Activated CD8-positive, alpha-beta memory T cell treated with anti-CD3 and anti-CD28 coated beads, Interleukin-2, amount 50 U/mL, for 4 hours (primary cell): ENCODE results near the gene C8B.

Experiments used
- DNase-seq: peaks from one replicate; pipeline ENCODE4 v3.0.0-alpha.2; 2020

C8B gene

GRCh38 chr1:56965916-56966697 is at the start of gene C8B:
TSS of gene C8B (minus strand) at chr1:56966015. CDS start at chr1:56965948, 67 bp downstream.
- DNase-seq, result no peak

GRCh38 chr1:57015071-57015470 is 49.3 kb upstream of the C8B start:
- no peak for DNase-seq

- no peak for DNase-seq
Observed at GRCh38 chr1:57013522-57013921, 47.7 kb upstream of the C8B start.

DNA sequence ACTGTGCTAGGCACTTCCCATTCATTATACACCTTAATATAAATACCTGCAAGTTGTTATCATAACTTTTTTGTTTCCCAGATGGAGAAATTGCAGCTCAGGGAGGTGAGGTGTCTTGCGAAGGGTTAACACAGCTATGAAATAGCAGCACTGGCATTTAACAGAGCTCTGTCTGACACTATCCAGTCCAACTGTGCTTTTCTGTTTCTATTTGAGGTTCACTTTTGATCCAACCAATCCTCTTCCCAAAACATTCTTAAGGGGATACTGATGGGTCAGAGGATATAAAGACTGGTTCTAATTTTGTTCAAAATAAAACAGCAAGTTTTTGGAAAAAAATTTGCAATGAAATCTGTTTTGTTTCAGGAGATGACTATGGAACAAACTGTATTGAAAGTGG is 46.5 kb upstream of the C8B start:
- DNase-seq, result no peak

DNA sequence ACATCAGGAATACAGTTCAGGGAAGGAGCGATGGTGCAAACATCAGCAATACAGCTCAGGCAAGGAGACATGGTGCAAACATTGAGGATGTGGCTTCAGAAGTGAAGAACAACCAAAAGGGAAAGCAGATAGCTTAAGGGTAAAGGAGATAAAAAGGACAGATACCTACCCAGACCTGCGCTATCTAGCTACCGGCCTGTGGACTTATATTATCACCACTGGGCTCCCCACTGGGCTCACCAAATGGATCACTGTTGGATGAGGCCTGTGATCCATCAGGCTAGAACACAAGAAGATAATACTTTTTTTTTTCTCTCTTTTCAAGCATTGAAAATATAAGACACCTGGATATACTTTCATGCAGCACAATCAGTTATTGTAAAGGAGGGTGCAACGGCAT is 44.7 kb upstream of the C8B start:
- no peak for DNase-seq

GRCh38 chr1:57007948-57008347 is 42.1 kb upstream of the C8B start:
- DNase-seq, result no peak

- no peak for DNase-seq
Observed at GRCh38 chr1:57007472-57007871, 41.7 kb upstream of the C8B start.

GRCh38 chr1:57003398-57004139 is 37.8 kb upstream of the C8B start:
- DNase-seq, result no peak

DNA sequence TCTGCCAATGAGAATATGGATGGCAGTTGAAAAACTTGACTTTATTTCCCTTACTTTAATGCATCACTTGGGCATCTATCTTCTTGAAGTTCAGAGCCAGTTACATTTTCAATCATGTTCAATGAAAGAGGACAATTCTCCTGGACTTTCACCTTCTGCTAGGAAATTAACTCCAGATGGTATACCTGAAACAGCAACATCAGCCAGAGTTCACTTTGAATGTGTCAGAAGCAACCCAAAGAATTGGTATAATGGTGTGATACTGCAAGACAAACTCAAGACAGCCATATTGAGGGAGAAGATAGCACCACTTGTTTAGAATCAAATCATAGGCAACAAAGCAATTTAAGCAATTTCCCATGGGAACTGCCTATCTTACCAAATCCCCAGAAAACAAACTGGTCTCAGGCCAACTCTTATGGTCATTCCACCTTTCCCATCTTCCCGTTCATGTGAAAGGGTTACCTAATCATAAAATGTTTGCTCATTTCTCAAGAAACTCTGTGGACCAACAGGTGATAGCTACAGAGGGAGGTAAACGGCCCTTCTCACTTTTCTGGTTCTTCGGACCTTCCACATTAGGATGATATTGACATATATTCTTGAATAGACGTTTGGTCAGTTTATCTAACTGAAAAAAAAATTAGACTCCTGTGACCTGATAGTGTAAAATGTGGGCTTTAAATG is 29.7 kb upstream of the C8B start:
- DNase-seq, result no peak

DNA sequence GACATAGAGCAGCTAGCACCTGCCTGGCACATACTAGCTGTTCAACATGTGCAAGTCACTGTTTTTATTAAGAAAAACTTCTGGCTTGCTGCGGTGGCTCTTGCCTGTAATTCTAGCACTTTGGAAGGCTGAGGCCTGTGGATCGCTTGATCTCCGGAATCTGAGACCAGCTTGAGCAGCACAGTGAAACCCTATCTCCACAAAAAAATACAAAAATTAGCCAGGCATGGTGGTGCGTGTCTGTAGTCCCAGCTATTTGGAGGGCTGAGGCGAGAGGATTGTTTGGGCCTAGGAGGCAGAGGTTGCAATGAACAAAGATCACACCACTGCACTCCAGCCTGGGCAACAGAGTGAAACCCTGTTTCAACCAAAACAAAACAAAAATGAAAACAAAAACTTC is 27.7 kb upstream of the C8B start:
- DNase-seq, result no peak

DNA sequence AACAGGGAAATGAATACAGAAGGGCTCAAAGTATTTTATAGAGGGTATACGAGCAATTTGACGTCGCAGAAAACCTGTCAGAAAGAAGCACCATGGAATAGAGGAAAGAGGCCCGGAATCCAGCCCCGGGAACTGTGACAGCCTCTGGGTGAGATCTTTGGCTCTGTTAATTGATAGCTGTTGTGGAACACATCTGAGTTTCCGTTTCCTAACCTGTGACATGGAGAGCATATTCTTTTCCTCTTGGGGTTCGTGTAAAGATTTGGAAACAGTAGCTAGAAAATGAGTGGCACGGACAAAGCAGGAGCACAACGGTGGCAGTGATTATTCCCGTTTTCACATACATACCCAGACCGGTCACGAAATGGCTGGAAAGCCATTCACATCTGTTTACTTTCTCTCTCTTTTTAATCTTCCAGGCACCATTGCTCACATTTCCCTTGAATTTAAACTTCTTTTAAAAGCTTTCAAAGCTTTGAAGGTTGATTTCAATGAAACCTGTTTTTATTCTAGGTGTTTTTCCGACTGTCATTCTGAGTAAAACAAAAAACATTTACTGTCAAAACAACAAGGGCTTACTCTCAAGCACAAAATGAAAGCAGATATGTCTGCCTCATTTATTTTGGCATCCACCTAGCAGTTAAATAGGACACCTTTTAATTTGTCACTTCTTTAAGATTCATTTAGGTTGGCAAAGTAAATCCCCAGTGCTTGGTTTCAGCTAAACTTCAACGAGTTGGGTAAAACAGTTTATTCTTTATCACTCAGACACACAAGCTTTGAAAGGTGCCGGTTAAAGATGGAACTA is 26.7 kb upstream of the C8B start:
- no peak for DNase-seq

GRCh38 chr1:56991576-56991975 is 25.8 kb upstream of the C8B start:
- no peak for DNase-seq

DNA sequence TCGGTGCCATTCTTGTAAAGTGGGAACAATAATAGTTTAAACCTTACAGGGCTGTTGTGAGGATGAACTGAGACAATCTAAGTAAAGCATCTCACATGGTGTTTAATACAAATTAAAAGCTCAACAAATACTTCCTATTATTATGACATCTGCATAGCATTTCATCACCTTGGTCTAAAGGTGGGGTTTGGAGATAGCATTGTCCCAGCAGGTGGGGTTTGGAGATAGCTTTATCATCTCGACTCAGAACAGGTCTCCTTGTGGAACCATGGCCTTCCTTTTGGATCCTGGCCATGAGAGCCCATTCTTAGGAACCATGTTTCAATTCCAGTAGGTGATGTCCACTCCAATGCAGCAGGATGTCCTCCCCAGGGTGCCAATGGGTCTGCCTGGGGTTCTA is 20.6 kb upstream of the C8B start:
- DNase-seq, result no peak

- DNase-seq, result no peak
Observed at GRCh38 chr1:56985857-56986256, 20.0 kb upstream of the C8B start.

DNA sequence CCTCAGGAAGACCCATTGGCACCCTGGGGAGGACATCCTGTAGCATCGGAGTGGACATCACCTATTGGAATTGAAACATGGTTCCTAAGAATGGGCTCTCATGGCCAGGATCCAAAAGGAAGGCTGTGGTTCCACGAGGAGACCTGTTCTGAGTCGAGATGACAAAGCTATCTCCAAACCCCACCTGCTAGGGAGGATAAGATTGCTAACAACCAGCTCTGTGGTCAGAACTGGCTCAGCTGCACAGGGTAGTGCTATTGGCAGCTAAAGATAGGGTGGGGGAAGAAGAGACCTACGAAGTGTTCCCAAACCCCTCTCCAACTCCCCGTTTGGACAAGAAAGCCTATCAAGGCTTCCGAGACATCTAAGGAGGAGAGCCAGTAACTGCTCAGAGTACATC is 17.7 kb upstream of the C8B start:
- no peak for DNase-seq

DNA sequence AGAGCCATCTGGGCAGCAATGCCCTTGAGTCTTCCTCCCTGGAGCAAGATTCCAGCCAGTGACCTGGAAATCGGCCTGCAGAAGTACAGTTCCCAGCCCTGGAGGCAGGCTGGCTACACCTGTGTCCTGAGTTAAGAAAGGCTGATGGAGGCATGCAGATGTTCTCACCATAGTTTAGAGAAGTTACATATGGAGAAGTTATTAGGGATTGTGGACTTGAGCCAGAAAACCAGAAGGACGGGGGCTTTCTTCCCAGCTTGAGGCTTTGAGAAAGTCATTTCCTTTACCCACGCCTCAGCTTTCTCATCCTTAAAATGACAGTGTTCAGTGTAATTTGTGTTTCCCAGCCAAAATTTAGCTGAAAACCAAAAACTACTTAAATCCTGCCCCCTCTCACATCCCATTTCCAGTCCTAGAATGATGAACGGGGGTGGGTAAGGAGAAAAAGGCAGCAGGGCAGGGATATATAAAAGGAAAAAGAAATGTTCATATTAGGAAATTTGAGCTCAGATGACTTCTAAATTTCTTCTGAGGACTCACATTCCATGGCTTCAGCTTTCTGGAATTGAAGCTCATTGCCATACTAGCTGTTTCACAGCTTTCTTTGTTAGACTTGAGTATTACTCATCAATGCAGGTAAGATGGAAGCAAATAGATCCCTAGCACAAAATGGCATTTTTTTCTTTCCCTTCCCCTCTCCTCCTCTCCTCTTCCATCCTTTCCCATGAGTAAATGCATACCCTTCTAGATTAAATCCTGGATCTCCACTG is 14.4 kb upstream of the C8B start:
- no peak for DNase-seq

GRCh38 chr1:56978819-56979218 is 13.0 kb upstream of the C8B start:
- no peak for DNase-seq

GRCh38 chr1:56977910-56978309 is 12.1 kb upstream of the C8B start:
- DNase-seq, result no peak

DNA sequence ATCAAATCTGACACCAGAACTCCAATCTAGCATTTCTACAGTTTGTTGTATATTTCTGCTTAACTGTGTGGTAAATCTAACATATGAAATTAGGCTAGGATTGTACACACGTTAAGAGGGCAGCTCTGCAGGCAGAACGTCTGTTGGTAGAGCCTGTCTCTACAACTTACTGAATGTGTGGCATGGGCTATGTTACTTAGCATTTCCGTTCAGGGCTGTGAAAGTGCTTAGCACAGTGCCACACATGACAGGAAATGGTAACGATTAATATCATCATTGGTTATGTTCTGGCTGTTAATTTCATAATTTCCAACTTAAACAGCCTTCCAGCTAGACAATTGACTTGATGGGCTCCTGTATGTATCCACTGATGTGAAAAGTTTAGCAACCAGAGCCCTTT is 9.6 kb upstream of the C8B start:
- no peak for DNase-seq

DNA sequence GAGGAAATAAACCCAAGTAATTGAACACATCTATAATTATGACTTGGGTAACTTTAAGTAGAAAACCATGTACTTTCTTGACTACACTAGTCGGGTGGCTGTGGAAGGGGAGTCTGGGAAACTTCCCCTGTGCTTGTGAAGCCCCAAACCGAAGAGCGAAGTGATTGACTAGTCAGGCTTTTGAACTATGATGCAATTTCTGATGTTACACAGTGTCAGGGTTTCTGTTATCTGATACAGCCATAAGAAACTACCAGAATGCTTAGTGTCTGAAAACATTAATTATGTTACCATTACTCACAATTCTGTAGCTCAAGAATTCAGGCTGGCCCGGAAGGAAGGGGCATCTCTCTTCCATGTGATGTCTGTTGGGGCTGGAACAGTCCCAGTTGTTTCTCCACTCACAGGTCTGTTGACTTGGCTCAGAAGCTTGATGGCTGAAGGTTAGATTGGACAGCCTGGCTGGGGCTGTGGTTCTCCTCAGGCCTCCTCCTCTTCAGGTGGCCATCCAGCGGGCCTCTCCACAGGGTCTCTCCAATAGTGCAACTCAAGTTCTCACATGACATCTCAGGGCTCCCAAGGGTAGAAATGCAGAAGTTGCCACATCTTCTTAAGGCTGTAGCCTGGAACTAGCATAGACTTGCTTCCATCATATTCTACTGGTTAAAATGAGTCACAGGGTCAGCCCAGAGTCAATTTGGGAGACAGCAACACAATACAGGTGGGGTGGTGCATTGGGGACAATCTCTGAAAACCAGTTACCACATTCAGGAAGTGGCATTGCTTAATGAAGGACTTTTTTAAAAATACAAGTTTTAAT is 8.3 kb upstream of the C8B start:
- DNase-seq, result no peak

DNA sequence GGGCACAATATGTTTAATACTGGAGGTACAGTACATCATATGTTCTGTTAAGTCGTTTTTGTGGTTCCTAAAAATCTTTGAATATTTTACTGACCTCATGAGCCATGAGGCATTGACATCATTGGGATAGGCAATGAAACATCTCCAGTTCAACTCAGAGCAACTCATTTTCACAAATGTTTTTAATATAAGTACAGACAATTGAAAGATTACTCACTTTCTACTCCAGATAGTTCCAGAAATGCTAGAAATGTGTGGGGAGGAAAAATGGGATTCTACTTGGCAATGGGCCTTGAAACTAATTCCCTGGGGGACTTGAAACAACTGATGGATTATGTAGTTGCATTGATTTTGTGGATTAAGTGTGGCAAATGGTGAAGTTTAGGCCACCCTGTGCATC is 7.2 kb upstream of the C8B start:
- DNase-seq, result no peak
